Hepatocyte (in vitro differentiated cells): ENCODE results near the gene PRR5. TPM values are rescaled to one million over a fixed set of nuclear protein-coding genes. Genes with fewer than 3 reads are reported as not detected.

Source experiments
- DNase-seq: peaks from one replicate; pipeline ENCODE4 v3.0.0-alpha.2; 2016; ENCODE audit warnings: low spot score
- H2AFZ ChIP-seq: fragments of 200-600 bp; sonication (generic); 2 replicates; pipeline ENCODE4 v1.6.0; 2016; ENCODE audit warnings: antibody characterized with exemption, mild to moderate bottlenecking
- H3K27ac ChIP-seq: fragments of 200-600 bp; sonication (generic); 2 replicates; pipeline ENCODE4 v1.5.1; 2016; ENCODE audit warnings: mild to moderate bottlenecking
- H3K27me3 ChIP-seq: fragments of 200-600 bp; sonication (generic); 2 replicates; pipeline ENCODE4 v1.6.1; 2016
- H3K36me3 ChIP-seq: fragments of 200-600 bp; sonication (generic); replicated peaks from 2 replicates; pipeline ENCODE4 v1.5.1; 2016; ENCODE audit warnings: low read depth; ENCODE audit not compliant: insufficient read depth
- H3K4me1 ChIP-seq: fragments of 200-600 bp; sonication (generic); 2 replicates; pipeline ENCODE4 v1.5.1; 2016; ENCODE audit warnings: mild to moderate bottlenecking, moderate library complexity; ENCODE audit not compliant: insufficient read depth
- H3K4me2 ChIP-seq: fragments of 200-600 bp; sonication (generic); 2 replicates; pipeline ENCODE4 v1.6.0; 2016
- H3K4me3 ChIP-seq: fragments of 200-600 bp; sonication (generic); 2 replicates; pipeline ENCODE4 v1.5.1; 2016; ENCODE audit warnings: mild to moderate bottlenecking
- H3K79me2 ChIP-seq: fragments of 200-600 bp; sonication (generic); 2 replicates; pipeline ENCODE4 v1.6.0; 2017; ENCODE audit warnings: mild to moderate bottlenecking
- H3K9me2 ChIP-seq: fragments of 200-600 bp; sonication (generic); replicated peaks from 2 replicates; pipeline ENCODE4 v1.6.0; 2017; ENCODE audit warnings: mild to moderate bottlenecking; ENCODE audit not compliant: insufficient read depth
- H3K9me3 ChIP-seq: fragments of 200-600 bp; sonication (generic); 2 replicates; pipeline ENCODE4 v1.5.1; 2016; ENCODE audit warnings: low read depth, mild to moderate bottlenecking
- H4K20me1 ChIP-seq: fragments of 200-600 bp; sonication (generic); 2 replicates; pipeline ENCODE4 v1.6.0; 2016; ENCODE audit warnings: mild to moderate bottlenecking; ENCODE audit not compliant: insufficient read depth, poor library complexity, severe bottlenecking
- EZH2 ChIP-seq: fragments of 200-600 bp; sonication (generic); IDR thresholded peaks from 2 replicates; pipeline ENCODE4 v1.6.1; 2016; ENCODE audit warnings: antibody characterized with exemption, mild to moderate bottlenecking, borderline replicate concordance
- EZH2phosphoT487 ChIP-seq: fragments of 200-600 bp; sonication (generic); IDR thresholded peaks from one replicate; pipeline ENCODE4 v1.6.1; 2018; ENCODE audit warnings: antibody characterized with exemption, mild to moderate bottlenecking, low read depth, moderate library complexity; ENCODE audit not compliant: unreplicated experiment, severe bottlenecking
- WGBS: methylation state at CpG from one replicate; pipeline ENCODE4 v1.1.6; 2016; ENCODE audit warnings: low lambda C conversion rate; ENCODE audit errors: missing lambda C conversion rate; 5-methylcytosine and 5-hydroxymethylcytosine counted together
- polyA plus RNA-seq: library from polyadenylated mRNA; unstranded; fragments of >200 nt; fragmentation: Nextera tagmentation; extraction: Ambion mirVana; gene quantifications from 2 replicates; pipeline ENCODE4 v1.2.1, GENCODE V29; 2016
- total RNA-seq: library from RNA; depleted of rRNA; stranded (reverse); fragments of >200 nt; gene quantifications from 2 replicates; pipeline ENCODE4 v1.2.3, GENCODE V29; 2014
- TF ChIP-seq, protein P1 (sequence below): fragments of 200-600 bp; sonication (generic); IDR thresholded peaks from 2 replicates; pipeline ENCODE4 v1.5.1; 2016; ENCODE audit warnings: antibody characterized with exemption, mild to moderate bottlenecking; ENCODE audit not compliant: poor library complexity

The PRR5 gene
- total and polyA plus RNA-seq, 2 experiments from 2014 or later, result 44.2 to 84.9 TPM

DNA sequence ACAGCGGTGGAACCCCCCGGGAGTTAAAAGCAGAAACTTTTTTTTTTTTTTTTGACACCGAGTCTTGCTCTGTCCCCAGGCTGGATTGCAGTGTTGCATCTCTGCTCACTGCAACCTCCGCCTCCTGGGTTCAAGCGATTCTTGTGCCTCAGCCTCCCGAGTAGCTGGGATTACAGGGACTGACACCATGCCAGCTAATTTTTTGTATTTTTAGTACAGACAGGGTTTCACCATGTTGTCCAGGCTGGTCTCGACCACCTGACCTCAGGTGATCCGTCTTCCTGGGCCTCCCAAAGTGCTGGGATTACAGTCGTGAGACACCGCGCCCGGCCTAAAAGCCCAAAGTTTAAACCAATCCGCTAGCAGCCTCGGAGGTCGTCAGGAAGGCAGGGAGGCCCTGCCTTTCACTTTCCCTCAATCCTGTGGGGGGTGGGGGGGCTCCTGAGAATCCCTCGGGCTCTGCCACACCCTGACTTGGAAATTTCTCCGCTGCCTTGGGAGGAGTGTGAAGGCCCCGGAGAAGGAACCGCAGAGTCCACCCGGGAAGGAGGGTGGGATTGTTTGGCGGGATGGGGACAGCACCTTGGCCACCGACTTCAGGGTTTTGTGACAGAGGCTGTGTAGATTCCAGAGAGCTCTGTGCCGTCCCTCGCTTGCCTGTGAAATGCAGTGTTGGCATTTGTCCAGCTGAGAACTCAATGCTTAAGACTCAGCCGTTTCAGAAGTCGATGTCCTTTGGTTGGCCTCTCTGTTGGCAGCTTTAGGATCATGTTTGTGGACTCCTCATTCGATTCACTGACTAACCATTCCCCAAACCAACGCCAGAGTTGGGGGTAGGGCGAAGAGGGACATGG is 51.4 kb downstream of the PRR5 start:
- Histone ChIP-seq H3K4me3 (peak overlapping the region; percentile 57), H4K20me1 (no peaks in the 10 kb centered on the region), H3K27ac (peak overlapping the region; percentile 94), H3K4me1 (peaks cover 38% of the 10 kb centered on the region), H3K9me3 (no peaks in the 10 kb centered on the region), H3K36me3 (no peaks in the 10 kb centered on the region), H3K9me2 (no peaks in the 10 kb centered on the region), H2AFZ (no peak overlapping the region), H3K79me2 (peaks cover 30% of the 10 kb centered on the region), H3K4me2 (peak overlapping the region; percentile 92), H3K27me3 (no peaks in the 10 kb centered on the region)
- 19% methylated on average over 26 of the region's 29 CpGs for WGBS
- peak; percentile 84 for DNase-seq
- no peak for TF ChIP-seq EZH2
- TF ChIP-seq EZH2phosphoT487, result no peak
- TF ChIP-seq, protein P1, sequence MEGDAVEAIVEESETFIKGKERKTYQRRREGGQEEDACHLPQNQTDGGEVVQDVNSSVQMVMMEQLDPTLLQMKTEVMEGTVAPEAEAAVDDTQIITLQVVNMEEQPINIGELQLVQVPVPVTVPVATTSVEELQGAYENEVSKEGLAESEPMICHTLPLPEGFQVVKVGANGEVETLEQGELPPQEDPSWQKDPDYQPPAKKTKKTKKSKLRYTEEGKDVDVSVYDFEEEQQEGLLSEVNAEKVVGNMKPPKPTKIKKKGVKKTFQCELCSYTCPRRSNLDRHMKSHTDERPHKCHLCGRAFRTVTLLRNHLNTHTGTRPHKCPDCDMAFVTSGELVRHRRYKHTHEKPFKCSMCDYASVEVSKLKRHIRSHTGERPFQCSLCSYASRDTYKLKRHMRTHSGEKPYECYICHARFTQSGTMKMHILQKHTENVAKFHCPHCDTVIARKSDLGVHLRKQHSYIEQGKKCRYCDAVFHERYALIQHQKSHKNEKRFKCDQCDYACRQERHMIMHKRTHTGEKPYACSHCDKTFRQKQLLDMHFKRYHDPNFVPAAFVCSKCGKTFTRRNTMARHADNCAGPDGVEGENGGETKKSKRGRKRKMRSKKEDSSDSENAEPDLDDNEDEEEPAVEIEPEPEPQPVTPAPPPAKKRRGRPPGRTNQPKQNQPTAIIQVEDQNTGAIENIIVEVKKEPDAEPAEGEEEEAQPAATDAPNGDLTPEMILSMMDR, result no peak

DNA sequence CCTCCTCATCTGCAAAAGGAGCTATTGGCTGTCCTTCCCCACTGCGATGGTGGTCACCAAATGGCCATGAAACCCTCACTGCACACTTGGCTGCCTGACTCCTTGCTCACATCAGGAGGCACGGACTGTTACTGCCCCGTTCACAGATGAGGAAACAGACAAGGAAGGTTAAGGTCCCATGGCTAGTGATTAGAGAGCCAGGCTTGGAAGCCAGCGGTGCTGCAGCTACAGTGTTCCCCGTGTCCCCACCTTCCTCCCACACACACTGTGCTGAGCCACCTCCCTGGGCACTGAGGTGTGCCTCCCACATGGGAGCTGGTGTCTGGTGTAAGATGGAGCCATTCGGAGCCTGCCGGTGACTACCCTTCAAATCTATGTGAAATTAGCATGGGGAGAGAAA is 53.0 kb downstream of the PRR5 start:
- Histone ChIP-seq H3K4me2 (peak overlapping the region; percentile 92), H3K27ac (peak overlapping the region; percentile 94), H2AFZ (no peak overlapping the region), H3K27me3 (no peaks in the 10 kb centered on the region), H4K20me1 (no peaks in the 10 kb centered on the region), H3K9me2 (no peaks in the 10 kb centered on the region), H3K79me2 (peaks cover 45% of the 10 kb centered on the region), H3K36me3 (no peaks in the 10 kb centered on the region), H3K9me3 (no peaks in the 10 kb centered on the region), H3K4me1 (peaks cover 48% of the 10 kb centered on the region), H3K4me3 (no peak overlapping the region)
- no peak for DNase-seq
- 47% methylated on average over 7 of the region's 7 CpGs for WGBS
- TF ChIP-seq, protein P1, result no peak
- TF ChIP-seq EZH2, result no peak
- no peak for TF ChIP-seq EZH2phosphoT487

DNA sequence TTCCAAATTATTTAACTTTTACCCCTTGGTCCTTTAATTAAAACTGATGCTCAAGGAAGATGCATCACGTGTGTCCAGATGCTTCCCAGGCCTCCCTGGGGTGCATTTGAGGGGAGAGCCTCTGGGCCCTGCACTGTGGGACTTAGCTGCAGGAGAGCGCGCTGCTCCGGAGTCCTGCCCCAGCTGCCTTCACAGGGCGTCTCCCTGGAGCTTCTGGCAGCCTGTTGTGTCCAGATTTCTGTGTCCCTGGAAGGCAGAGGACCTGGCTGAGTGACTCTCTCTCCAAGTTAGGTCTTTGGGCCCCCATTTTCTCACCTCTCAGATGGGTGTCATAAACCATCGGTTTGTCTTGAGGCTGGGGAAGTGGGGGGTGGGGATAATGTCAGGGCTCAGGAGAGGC is 53.4 kb downstream of the PRR5 start:
- WGBS, result 46% methylated on average over 6 of the region's 6 CpGs
- H3K9me2 ChIP-seq, result no peaks in the 10 kb centered on the region
- no peaks in the 10 kb centered on the region for H3K36me3 ChIP-seq
- peak overlapping the region; percentile 94 for H3K27ac ChIP-seq
- H3K79me2 ChIP-seq, result peaks cover 49% of the 10 kb centered on the region
- no peak for DNase-seq
- H3K4me2 ChIP-seq, result peak overlapping the region; percentile 92
- H4K20me1 ChIP-seq, result no peaks in the 10 kb centered on the region
- no peaks in the 10 kb centered on the region for H3K27me3 ChIP-seq
- TF ChIP-seq, protein P1, result no peak
- TF ChIP-seq EZH2phosphoT487, result no peak
- no peak for TF ChIP-seq EZH2
- peaks cover 48% of the 10 kb centered on the region for H3K4me1 ChIP-seq
- no peak overlapping the region for H3K4me3 ChIP-seq
- no peaks in the 10 kb centered on the region for H3K9me3 ChIP-seq
- H2AFZ ChIP-seq, result no peak overlapping the region
